ENCODE measurements around the gene FAM135A.
A peak's percentile ranks its signal among the peaks of the same experiment; 100 is the strongest.
"Not testable (repeated sequence)": the region's sequence is repeated elsewhere in the genome, so short reads cannot be mapped to it uniquely, and the experiment has no call there.

The FAM135A gene

DNA sequence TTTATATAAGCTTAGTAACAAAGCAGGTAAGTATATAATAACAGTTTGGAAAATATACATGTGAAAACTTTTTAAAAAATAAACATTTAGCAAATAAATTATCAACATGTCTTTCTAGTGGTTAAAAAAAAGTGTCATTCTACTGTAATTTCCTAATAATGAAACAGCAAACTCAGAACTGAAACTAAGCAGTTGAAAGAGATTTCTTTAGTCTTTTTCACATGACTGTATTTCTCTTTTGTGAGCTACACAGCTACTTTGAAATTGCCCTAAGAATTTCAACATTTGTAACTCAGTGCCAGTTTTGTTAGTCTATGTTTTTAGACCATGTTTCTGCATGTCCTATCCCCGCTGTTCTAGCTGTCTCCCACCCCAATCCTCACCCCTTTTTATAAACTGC, 125.1 kb downstream of the FAM135A start:
- DNase-seq (ENCODE audit: low read depth, low spot score): no peak

DNA sequence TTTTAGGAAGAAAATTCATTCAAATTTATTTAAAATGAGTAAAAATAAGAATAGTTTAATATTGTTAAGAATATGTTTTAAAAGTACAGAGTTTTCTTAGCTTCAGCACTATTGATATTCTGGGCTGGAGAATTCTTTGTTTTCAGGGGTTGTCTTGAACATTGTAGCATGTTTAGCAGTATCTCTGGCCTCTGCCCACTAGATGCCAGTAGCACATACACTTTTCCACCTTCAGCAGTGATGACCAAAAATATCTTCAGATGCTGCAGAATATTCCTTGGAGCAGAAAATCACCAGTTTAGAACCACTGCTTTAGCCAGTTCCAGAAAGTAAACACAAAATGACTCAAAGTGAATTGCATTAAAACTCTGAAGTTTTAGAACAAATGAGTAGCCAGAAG, 134.0 kb downstream of the FAM135A start:
- no peak for DNase-seq (ENCODE audit: low read depth, low spot score)

DNA sequence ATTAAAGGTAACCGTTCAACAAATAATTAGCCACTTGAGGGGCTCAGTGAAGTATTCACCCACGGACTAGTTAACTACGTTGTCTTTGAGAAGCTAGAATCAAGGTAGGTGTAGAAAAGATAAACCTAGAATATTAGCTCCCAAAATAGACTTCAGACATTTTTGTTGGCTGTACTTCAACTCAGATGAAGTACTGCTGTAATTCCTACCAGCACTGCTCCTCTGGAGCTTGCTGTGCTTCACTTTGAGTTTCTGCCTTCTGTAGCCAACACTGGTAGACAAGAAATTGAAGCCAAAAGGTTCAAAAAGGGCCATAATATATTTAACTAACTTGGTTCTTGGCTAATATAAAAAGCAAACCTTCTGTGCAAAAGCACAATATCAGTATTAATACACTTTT, 134.6 kb downstream of the FAM135A start:
- DNase-seq (ENCODE audit: low read depth, low spot score): no peak

DNA sequence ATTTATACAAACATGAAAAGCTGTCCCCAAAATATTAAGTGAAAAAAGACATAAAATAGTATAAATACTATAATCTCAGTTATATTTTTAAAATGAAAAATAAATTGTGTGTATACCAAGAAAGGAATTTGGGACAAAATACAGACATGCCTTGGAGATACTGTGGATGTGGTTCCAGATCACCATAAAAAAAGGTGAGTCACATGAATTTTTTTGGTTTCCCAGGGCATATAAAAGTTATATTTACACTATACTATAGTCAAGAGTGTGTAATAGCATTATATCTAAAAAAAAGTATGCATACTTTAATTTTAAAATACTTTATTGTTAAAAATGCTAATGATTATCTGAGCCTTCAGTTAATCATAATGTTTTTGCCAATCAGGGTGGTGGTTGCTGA, 136.0 kb downstream of the FAM135A start:
- DNase-seq (ENCODE audit: low read depth, low spot score): no peak

DNA sequence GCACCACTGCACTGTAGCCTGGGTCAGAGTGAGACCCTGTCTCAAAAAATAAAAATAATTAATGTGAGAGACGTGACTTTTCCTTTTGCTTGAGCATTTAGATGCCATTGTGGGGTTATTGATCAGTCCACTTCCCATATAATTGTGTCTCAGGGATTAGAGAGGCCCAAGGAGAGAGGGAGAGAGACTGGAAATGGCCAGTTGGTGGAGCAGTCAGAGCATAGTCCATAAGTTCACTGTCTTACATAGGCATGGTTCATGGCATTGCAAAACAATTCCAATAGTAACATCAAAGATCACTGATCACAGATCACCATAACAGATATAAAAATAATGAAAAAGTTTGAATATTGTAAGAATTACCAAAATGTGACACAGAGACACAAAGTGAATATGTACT, 138.3 kb downstream of the FAM135A start:
- no peak for DNase-seq (ENCODE audit: low read depth, low spot score)

DNA sequence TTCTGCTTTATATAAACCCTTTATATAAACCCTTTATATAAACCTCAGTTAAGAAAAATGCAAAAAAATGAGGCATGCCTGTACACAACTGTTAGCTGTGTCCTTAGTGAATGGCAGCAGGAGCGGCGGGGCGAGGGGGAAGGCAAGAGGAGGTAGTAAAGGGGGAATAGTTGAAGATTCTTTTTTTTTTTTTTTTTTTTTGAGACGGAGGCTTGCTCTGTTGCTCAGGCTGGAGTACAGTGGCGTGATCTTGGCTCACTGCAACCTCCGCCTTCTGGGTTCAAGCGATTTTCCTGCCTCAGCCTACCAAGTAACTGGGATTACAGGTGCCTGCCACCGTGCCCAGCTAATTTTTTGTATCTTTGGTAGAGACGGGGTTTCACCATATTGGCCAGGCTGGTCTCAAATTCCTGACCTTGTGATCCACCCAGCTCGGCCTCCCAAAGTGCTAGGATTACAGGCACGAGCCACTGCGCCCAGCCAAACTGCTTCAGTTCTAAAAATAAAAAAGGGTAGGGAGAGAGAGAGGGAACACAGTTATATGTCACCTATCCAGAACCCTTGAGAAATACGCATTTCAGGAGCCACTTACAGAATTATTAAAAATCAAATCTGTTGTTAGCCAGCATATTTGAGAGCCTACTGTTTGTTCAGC, 139.1 kb downstream of the FAM135A start:
- DNase-seq (ENCODE audit: low read depth, low spot score): not testable (repeated sequence)

DNA sequence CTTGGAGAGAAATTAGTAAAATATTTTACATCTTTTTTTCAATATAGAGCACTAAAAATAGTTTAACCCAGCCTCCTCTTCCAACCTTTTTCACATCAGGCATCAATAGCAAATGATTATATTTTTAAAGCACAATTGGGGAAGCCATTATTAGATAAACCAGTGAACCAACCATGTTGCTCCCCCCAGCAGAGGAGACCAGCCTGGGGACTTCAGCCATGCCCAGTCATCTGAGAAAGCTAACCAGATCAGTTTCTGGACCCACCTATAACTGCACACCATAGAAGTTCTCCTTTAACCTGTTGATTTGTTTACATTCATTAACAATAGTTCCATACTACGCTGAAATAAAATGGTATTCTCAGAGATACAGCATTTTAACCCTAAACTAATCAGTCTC, 139.7 kb downstream of the FAM135A start:
- DNase-seq (ENCODE audit: low read depth, low spot score): no peak

DNA sequence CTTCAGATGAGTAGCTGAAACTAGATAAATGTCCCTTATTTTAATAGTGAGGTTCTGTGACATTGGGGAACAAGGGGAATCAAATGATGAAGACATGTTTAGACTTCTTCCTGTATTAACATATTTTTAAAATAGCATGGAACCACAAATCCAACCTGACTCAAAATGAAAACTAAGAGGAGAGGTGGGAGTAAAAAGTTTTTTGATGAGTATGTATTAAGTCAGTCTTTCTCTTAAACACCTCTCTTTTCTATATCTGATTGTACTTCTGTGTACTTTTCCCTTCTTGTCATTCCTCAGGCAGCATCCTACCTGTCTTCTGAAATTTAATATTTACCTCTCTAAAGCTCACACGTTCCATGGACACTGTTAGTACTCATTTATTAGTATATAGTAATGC, 144.7 kb downstream of the FAM135A start:
- no peak for DNase-seq (ENCODE audit: low read depth, low spot score)

DNA sequence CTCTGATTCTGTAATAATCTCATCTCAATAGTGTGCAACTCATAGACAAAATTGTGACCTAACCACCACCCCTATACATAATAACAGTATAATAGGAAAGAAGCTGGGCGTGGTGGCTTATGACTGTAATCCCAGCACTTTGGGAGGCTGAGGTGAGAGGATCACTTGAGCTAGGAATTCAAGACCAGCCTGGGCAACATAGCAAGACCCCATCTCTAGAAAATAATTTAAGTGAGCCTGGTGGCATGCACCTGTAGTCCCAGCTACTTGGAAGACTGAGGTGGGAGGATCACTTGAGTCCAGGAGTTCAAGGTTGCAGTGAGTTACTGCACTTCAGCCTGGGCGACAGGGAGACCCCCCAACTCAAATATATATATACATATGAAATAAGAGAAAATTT, 149.1 kb downstream of the FAM135A start:
- not testable (repeated sequence) for DNase-seq (ENCODE audit: low read depth, low spot score)

DNA sequence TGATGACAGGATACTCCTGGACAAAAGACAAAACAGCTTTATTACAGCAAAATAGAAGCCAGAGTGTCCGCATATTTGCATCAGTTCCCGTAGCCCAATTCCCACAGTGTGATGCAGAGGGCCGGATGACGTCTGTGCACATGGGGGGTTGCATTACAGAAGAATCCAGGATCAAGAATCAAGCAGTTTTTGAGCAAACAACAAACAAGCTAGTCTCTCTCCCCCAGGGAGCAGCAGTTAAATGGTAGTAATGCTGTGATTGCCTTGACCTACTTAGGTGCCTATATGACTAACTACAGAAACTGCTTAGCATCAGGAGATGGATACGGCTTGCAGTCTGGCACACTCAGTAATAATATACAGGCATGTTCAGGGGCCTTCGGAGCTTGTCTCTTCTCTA, 150.2 kb downstream of the FAM135A start:
- DNase-seq (ENCODE audit: low read depth, low spot score): peak; percentile 37

DNA sequence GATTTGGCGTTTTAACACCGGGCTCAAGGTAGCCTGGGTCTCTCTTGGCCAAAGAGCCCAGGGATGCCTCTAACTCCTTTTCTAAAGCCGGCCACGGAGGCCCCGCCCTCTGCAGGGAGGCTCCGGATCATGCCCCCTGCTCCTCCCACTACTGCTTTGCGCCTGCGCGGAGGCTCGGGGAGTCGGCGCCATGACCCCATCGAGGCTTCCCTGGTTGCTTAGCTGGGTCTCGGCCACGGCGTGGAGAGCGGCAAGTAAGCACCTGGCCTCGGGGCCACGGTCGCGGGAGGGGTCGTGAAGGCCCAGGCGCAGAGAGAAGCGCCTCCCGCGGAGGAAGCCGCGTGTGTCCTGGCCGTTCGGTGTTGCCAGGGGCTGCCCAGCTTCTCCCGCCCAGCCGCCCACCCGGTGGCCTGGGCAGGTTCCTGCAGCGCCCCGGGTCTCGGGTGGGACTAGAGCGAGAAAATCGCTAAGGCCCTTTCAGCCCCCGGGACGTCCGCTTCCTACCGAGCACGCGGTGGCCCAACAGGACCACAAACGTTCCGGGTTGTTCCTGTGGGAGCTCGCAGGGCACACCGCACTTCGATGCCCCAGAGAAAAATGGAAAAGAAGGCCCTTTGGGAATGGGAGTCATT, 153.6 kb downstream of the FAM135A start, which contains the start of gene SDHAF4:
Gene SDHAF4 (plus strand): TSS at position 180 of the 632 bp plus-strand sequence. CDS start 11 bp downstream, at position 191.
- DNase-seq (ENCODE audit: low read depth, low spot score): peak; percentile 55

DNA sequence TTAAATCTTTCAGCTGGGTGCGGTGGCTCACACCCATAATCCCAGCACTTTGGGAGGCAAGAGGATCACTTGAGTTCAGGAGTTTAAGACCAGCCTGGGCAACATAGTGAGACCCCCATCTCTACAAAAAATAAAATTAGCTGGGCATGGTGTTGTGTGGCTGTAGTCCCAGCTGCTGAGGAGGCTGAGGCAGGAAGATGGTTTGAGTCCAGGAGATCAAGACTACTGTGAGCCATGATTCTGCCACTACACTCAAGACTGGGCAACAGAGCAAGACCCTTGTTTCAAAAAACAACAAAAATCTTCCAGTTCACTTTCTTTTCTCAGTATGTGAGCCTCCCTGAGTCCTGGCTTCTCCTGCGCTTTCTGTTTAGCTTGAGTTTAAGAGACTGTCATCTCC, 161.3 kb downstream of the FAM135A start:
- no peak for DNase-seq (ENCODE audit: low read depth, low spot score)

DNA sequence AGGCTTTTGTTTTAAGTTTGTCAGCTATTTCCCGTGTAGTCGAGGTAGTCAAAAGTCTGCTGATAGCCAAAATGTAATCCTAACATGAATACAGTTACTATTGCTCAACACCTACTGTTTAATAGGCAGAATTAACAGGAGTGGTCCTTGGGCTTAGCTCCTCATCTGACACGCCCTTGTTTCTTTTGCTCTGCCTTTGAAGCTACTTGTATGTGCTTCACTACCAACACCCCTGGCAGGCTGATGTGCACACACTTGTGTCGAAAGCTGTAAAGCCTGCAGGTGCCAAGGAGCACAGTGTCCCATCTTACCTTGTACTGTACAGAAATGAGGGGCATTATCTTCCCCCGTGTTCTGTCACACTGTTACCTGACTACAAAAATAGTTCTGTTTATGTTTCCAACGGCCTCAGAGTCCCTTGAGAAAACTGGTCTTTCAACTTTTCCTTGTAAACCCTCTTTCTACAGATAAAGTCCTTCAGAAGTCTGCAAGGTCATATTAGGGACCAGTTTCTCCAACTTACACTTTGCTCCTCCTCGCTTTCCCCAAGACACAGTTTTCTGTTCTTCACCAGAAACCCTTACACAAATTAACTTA, 162.7 kb downstream of the FAM135A start:
- no peak for DNase-seq (ENCODE audit: low read depth, low spot score)

DNA sequence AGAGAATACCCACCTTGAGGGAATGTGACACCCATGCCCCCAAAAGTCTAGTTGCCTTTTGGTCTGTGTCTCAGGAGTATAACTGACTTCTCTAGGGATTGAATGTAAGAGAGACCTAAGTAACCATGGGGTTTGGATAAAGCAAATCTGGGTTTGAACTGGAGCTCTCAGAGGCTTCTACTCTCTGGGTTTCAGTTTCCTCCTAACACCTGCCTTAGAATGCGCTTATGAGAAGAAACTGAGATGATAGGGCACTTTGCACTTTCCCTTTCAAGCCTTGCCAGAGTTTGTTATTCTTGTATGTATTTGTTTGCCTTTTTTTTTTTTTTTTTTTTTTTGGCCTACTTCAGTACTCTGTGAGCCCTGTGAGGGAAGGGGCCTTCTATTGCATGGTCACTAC, 172.8 kb downstream of the FAM135A start:
- DNase-seq (ENCODE audit: low read depth, low spot score): no peak

DNA sequence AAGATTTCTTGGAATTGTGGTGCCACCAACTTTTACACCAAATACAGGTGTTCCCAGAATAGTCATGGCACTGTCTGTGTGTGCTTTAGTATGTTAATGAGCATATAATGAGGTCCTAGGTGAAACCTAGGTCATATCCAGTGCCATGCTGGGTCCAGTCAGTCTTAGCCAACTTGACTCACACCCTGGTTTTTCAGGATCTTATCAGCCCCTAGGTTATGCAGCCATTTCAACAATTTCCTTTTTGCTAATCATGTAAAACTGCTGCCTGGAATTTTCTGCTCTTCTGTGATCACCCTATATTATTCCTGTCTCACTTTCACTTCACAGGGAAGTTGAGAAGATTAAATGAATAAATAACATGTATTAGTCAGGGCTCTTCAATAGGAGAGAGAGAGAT, 177.1 kb downstream of the FAM135A start:
- no peak for DNase-seq (ENCODE audit: low read depth, low spot score)

DNA sequence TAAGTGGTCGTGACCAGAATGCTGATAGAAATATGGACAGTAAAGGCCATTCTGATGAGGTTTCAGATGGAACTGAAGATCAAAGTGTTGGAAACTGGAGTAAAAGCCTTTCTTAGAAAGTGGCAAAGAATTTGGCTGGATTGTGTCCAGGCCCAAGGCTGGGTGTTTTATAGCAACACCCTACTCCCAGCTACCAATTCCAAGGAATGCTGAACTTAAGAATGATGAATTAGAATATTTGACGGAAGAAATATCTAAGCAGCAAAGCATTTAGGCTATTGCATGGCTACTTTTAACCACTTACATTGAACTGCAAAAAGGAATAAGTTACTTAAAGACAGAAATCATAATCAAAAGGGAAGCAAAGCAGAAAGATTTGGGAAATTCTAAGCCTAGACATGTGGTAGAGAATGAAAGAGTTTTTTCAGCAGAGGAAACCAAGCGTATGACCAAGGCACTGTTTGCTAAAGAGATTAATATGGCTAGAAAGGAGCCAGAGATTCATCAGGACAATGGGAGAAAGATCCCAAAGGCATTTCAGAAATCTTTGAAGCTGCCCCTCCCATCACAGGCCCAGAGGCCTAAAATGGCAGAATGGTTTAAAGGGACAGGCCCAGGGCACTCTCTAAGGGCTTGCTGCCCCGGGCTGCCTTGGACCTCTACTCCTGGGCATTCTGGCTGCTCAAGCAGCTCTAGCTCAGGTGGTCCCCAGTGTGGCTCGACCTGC, 179.2 kb downstream of the FAM135A start:
- no peak for DNase-seq (ENCODE audit: low read depth, low spot score)

DNA sequence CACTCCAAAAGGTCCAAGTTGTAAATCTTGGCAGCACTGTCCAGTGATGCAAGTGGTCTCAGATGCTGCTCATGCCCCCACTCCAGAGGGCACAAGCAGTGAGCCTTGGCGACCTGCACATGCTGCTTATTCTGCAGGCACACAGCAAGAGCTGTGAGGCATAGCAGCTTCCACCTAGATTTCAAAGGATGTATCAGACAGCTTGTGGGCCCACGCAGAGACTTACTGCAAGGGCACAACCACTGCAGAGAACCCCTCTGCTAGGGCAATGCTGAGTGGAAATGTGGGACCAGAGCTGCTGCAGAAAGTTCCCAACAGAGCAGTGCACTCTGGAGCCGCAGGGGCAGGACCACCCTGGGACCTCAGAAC, 179.8 kb downstream of the FAM135A start:
- DNase-seq (ENCODE audit: low read depth, low spot score): no peak

DNA sequence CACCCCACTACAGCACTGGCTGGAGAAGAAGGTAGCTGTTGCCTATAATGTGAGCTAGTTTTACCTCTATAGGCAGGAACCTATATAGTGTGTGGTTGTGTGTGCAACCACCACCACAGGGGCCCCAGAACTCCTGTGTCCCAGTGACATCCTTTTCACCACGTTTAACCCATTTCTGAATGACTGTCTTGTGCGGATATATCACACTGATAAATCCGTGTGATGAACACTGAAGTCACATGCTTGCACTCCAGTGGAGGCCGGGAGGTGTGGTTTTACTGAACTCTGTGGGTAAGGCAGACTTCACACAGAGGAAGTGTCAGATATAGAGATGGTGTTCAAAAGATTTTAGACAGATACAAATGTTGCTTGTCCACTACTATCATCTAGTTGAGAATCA, 185.9 kb downstream of the FAM135A start:
- DNase-seq (ENCODE audit: low read depth, low spot score): no peak

DNA sequence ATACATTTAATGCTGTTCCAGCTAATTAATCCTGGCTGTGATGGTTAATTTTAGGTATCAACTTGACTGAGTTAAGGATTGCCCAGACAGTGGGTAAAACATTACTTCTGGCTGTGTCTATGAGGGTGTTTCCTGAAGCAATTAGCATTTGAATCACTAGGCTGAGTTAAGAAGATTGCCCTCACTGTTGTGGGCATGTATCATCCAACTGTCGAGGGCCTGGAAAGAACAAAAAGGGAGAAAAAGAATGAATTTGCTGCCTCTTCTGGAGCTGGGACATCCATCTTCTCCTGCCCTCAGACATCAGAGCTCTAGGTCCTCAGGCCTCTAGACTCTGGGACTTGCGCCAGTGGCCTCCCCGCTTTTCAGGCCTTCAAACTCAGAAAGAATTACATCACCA, 187.7 kb downstream of the FAM135A start:
- no peak for DNase-seq (ENCODE audit: low read depth, low spot score)

DNA sequence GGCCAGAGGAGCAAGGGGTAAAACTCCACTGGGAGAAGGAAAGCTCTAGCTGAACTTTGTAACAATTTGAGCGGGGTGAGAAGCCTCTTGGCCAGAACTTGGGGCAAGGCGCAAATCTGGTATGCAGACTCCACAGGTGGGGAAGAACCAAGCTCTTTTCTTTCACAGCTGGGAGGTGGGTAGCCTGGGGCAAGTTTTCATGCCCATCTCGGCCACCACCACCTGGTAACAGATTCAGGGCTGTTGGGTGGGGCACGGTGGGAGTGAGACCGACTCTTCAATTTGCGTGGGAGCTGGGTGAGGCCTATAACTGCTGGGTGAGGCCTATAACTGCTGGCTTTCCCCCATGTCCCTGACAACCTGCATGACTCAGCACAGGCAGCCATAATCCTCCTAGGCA, 190.9 kb downstream of the FAM135A start:
- no peak for DNase-seq (ENCODE audit: low read depth, low spot score)

DNA sequence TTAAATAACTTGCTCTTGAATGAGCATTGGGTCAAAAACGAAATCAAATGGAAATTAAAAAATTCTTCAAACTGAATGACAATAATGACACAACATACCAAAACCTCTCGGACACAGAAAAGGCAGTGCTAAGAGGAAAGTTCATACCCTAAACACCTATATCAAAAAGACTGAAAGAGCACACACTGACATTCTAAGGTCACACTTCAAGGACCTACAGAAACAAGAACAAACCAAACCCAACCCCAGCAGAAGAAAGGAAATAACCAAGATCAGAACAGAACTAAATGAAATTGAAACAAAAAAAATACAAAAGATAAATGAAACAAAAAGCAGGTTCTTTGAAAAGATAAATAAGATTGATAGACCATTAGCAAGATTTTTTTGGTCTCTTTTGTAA, 194.1 kb downstream of the FAM135A start:
- DNase-seq (ENCODE audit: low read depth, low spot score): not testable (repeated sequence)

DNA sequence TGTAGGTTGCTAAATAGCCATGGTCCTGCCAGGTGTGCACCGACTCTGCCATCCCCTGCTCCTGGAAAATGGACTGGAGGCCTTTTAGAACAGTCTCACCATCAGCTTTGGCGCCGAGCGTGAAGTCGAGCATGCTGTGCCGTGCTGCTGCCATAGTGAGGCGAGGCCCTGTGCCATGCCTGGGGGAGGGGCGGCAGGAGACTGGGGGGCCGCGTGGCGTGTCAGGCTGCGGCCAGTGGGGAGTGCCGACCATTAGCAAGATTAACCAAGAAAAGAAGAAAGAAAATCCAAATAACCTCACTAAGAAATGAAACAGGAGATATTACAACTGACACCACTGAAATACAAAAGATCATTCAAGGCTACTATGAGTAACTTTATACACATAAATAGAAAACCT, 195.9 kb downstream of the FAM135A start:
- not testable (repeated sequence) for DNase-seq (ENCODE audit: low read depth, low spot score)
